CD4-positive, alpha-beta T cell (primary cell): ENCODE measurements around the gene GRIK1. TPM values are rescaled to one million over a fixed set of nuclear protein-coding genes. Genes with fewer than 3 reads are reported as not detected.

Experiments
- ATAC-seq: fragments of 200-7000 bp; cut with Tn5 transposase; one replicate; pipeline ENCODE4 v1.10.0; 2022; ENCODE audit warnings: mild to moderate bottlenecking; ENCODE audit not compliant: poor library complexity
- CTCF ChIA-PET: fragments of 350-600 bp; sonication (Branson Sonifier 250); formaldehyde crosslinking; loops from one replicate; lab custom pipeline; 2021; ENCODE audit warnings: antibody characterized with exemption, inconsistent platforms; lab: Charles Lee
- POLR2A ChIA-PET: fragments of 350-600 bp; sonication (Branson Sonifier 250); formaldehyde crosslinking; loops from one replicate; lab custom pipeline; 2021; ENCODE audit warnings: antibody characterized with exemption, inconsistent platforms; lab: Charles Lee
- DNase-seq, 14 experiments: peaks; one replicate each; pipeline ENCODE4 v3.0.0-alpha.2; 2013 to 2020; ENCODE audit warnings: mixed read lengths in 2 of 14
- H3K27ac ChIP-seq, 2 donors: one replicate each; pipeline versions ENCODE4 v1.5.1 to v1.7.0; 2013; ENCODE audit warnings: low read length in 2 of 2, low read depth in 1 of 2, mild to moderate bottlenecking in 1 of 2
- H3K27me3 ChIP-seq, 2 experiments: 1 replicate in 1 of 2; 2 replicates in 1 of 2; pipeline versions ENCODE4 v1.6.1 to v1.7.0; 2013; ENCODE audit warnings: low read length in 2 of 2, control low read depth in 1 of 2, mild to moderate bottlenecking in 1 of 2, moderate library complexity in 1 of 2; ENCODE audit not compliant: insufficient read depth in 2 of 2, control insufficient read depth in 1 of 2
- H3K36me3 ChIP-seq: one replicate; pipeline ENCODE4 v1.6.1; 2013; ENCODE audit warnings: low read length, control low read depth; ENCODE audit not compliant: insufficient read depth
- H3K4me1 ChIP-seq: one replicate; pipeline ENCODE4 v1.6.1; 2013; ENCODE audit warnings: low read length, control low read depth; ENCODE audit not compliant: insufficient read depth
- H3K4me3 ChIP-seq: one replicate; pipeline ENCODE4 v1.5.1; 2013; ENCODE audit warnings: mild to moderate bottlenecking, low read length, moderate library complexity
- H3K9me3 ChIP-seq, 2 experiments: 1 replicate in 1 of 2; 2 replicates in 1 of 2; pipeline versions ENCODE4 v1.6.1 to v1.7.0; 2013; ENCODE audit warnings: low read length in 2 of 2, mild to moderate bottlenecking in 2 of 2, control low read depth in 1 of 2, moderate library complexity in 1 of 2; ENCODE audit not compliant: control insufficient read depth in 1 of 2, insufficient read depth in 1 of 2
- H3K27ac Mint-ChIP-seq: one replicate; pipeline ENCODE4 v1.8.0; 2020; ENCODE audit warnings: mixed read lengths
- H3K27me3 Mint-ChIP-seq: one replicate; pipeline ENCODE4 v1.8.0; 2021; ENCODE audit warnings: mixed read lengths
- H3K36me3 Mint-ChIP-seq: one replicate; pipeline ENCODE4 v1.8.0; 2021; ENCODE audit warnings: low read depth, mixed read lengths
- H3K4me1 Mint-ChIP-seq: one replicate; pipeline ENCODE4 v1.8.0; 2021; ENCODE audit warnings: low read depth, mixed read lengths
- H3K4me3 Mint-ChIP-seq: one replicate; pipeline ENCODE4 v1.8.0; 2020; ENCODE audit warnings: mild to moderate bottlenecking, mixed read lengths
- H3K9me3 Mint-ChIP-seq: one replicate; pipeline ENCODE4 v1.8.0; 2020; ENCODE audit warnings: mixed read lengths
- CTCF ChIP-seq: fragments of 200-600 bp; IDR thresholded peaks from one replicate; pipeline ENCODE4 v1.8.0; 2022; ENCODE audit warnings: antibody characterized with exemption, mild to moderate bottlenecking
- intact Hi-C, 2 experiments: fragments of 100-400 bp; cut with DNase I in 1 of 2; cut with micrococcal nuclease in 1 of 2; formaldehyde crosslinking; loops; one replicate each; pipeline versions ENCODE4 v1.15.1 to v1.9.0; 2023 to 2025; cut with DNase I, micrococcal nuclease
- total RNA-seq, 174 experiments: library from RNA in 2 of 174; stranded (reverse) in 2 of 174; gene quantifications; one replicate each; pipeline ENCODE4 v1.2.3 and lab custom pipeline; 2021 to 2026

The GRIK1 gene
- total RNA-seq, 2 experiments from 2014 or later = not detected

DNA sequence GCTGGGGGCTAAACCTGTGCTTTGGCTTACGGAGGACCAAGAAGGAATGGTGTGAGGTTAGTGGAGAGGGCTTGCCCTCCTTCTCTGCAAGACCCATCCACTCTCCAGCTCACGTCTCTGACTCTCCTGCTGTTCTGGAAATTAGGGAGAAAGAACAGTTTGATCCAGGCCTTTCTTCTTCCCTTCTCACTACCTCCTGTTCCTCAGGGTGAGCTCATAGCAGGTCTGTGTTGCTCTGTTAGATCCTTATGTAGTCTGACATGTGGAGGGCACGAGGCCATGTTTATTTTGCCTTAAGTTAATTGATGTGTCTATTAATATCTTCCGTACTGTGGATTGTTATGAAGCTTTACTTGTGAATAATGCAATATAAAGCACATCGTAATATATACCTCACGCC, 315.0 kb downstream of the GRIK1 start:
- Mint-ChIP-seq H3K9me3 (no peaks in the 10 kb centered on the region), H3K27me3 (no peaks in the 10 kb centered on the region), H3K27ac (no peak overlapping the region), H3K4me3 (no peak overlapping the region), H3K4me1 (no peaks in the 10 kb centered on the region), H3K36me3 (no peaks in the 10 kb centered on the region)
- intact Hi-C loops = no loop called here
- TF ChIP-seq CTCF = no peak
- H3K27ac ChIP-seq = no peak overlapping the region
- CTCF ChIA-PET = no interaction called here
- no peaks in the 10 kb centered on the region for H3K36me3 ChIP-seq
- no peaks in the 10 kb centered on the region for H3K4me1 ChIP-seq
- POLR2A ChIA-PET = no interaction called here
- ATAC-seq (no peak), DNase-seq (no peak)
- no peaks in the 10 kb centered on the region for H3K9me3 ChIP-seq
- no peaks in the 10 kb centered on the region for H3K27me3 ChIP-seq
- no peak overlapping the region for H3K4me3 ChIP-seq

GRCh38 chr21:29621525-29621924, 318.3 kb downstream of the GRIK1 start:
- Mint-ChIP-seq H3K9me3 (peaks cover 2% of the 10 kb centered on the region), H3K27ac (no peak overlapping the region), H3K4me1 (no peaks in the 10 kb centered on the region), H3K36me3 (no peaks in the 10 kb centered on the region), H3K4me3 (no peak overlapping the region), H3K27me3 (no peaks in the 10 kb centered on the region)
- Histone ChIP-seq H3K4me1 (no peaks in the 10 kb centered on the region), H3K27me3 (no peaks in the 10 kb centered on the region), H3K27ac (no peak overlapping the region), H3K9me3 (no peaks in the 10 kb centered on the region), H3K36me3 (no peaks in the 10 kb centered on the region), H3K4me3 (no peak overlapping the region)
- intact Hi-C loops = no loop called here
- ChIA-PET CTCF (no interaction called here), POLR2A (no interaction called here)
- no peak for ATAC-seq
- DNase-seq = no peak
- no peak for TF ChIP-seq CTCF

DNA sequence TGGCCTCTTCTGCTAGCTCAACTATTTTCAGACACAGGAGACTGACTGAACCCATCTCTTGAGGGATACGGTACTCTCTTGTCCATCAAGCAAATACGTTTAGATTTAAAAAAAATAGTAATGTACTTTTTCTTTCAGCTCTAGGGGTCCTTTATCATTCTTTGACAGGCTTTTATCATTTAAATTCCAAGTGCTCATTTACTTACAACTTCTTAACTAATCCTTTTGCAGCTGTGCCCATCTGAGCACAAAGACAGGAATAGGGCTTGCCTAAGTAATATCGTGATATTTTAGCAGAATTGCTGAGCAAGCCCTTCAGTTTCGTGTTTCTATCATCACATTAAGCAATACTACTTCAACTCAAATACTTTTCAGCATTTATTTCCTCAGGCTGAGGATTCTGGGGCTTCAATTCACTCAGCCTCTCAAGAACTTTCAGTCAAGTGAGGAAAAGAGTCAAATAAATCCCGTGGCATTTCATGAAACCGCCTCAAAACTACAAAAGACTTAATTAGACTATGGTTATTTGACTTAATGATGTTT, 323.5 kb downstream of the GRIK1 start:
- POLR2A ChIA-PET = no interaction called here
- intact Hi-C loops = no loop called here
- Mint-ChIP-seq H3K4me3 (no peak overlapping the region), H3K4me1 (no peaks in the 10 kb centered on the region), H3K27me3 (no peaks in the 10 kb centered on the region), H3K27ac (no peak overlapping the region), H3K36me3 (no peaks in the 10 kb centered on the region), H3K9me3 (peaks cover 2% of the 10 kb centered on the region)
- ATAC-seq (no peak), DNase-seq (no peak)
- no peak for TF ChIP-seq CTCF
- CTCF ChIA-PET = no interaction called here
- H3K27me3 ChIP-seq = no peaks in the 10 kb centered on the region
- H3K27ac ChIP-seq = no peak overlapping the region
- no peaks in the 10 kb centered on the region for H3K4me1 ChIP-seq
- H3K4me3 ChIP-seq = no peak overlapping the region
- H3K36me3 ChIP-seq = no peaks in the 10 kb centered on the region
- H3K9me3 ChIP-seq = no peaks in the 10 kb centered on the region
